ENCODE results near the gene CBFB. TPM values are rescaled to one million over a fixed set of nuclear protein-coding genes. Genes with fewer than 3 reads are reported as not detected.
A peak's percentile ranks its signal among the peaks of the same experiment; 100 is the strongest.

The CBFB gene
- total and polyA plus RNA-seq, 2 of the 13 experiments (the other 11 are each of a cell fraction or from before 2014, with no cell fraction given) = 22.1 to 70.8 TPM

GRCh38 chr16:67104061-67104460 lies 75.1 kb downstream of the CBFB start (continued):
- 0 out of 2 replicates have a peak, but pooled peaks have one; percentile 29 for TF ChIP-seq MIER2 (CRISPR knock-in tag; IDR thresholded peaks at IDR 0.05)
- TF ChIP-seq CTCF (CRISPR knock-in tag; IDR thresholded peaks at IDR 0.05) = peak; percentile 85
- TF ChIP-seq RXRB (CRISPR knock-in tag; IDR thresholded peaks at IDR 0.05; ENCODE audit: borderline replicate concordance) = peak; percentile 46; the same call in 1 of the 2 replicates
- TF ChIP-seq SOX6 (IDR thresholded peaks at IDR 0.05) = no peak
- peak; percentile 43; the same call in 1 of the 2 replicates for TF ChIP-seq SOX6 (CRISPR knock-in tag; IDR thresholded peaks at IDR 0.05)
- 0 out of 2 replicates have a peak, but pooled peaks have one; percentile 15 for TF ChIP-seq FOXK1 (CRISPR knock-in tag; IDR thresholded peaks at IDR 0.05; ENCODE audit: borderline replicate concordance, low read depth)
- 0 out of 2 replicates have a peak, but pooled peaks have one; percentile 45 for TF ChIP-seq ESRRA (CRISPR knock-in tag; IDR thresholded peaks at IDR 0.05; ENCODE audit: low read depth)
- 0 out of 2 replicates have a peak, but pooled peaks have one; percentile 14 for TF ChIP-seq ZBED4 (CRISPR knock-in tag; IDR thresholded peaks at IDR 0.05; ENCODE audit: borderline replicate concordance)
- TF ChIP-seq TEAD3 (CRISPR knock-in tag; optimal IDR thresholded peaks at IDR 0.05; ENCODE audit: borderline replicate concordance) = peak; percentile 100
- TF ChIP-seq SIX4 (CRISPR knock-in tag; IDR thresholded peaks at IDR 0.05) = no peak
- TF ChIP-seq ZFP37 (CRISPR knock-in tag; IDR thresholded peaks at IDR 0.05; ENCODE audit: borderline replicate concordance) = no peak
- 0 out of 2 replicates have a peak, but pooled peaks have one; percentile 30 for TF ChIP-seq PATZ1 (CRISPR knock-in tag; IDR thresholded peaks at IDR 0.05)
- 0 out of 2 replicates have a peak, but pooled peaks have one; percentile 19 for TF ChIP-seq ZHX2 (IDR thresholded peaks at IDR 0.05; ENCODE audit: low read depth)
- no peak for TF ChIP-seq ZHX2 (CRISPR knock-in tag; IDR thresholded peaks at IDR 0.05; ENCODE audit: borderline replicate concordance)
- no peak for TF ChIP-seq SP1 (IDR thresholded peaks at IDR 0.05)
- TF ChIP-seq SP1 (CRISPR knock-in tag; IDR thresholded peaks at IDR 0.05) = no peak
